NCI-H187 treated with DMSO at 0.1 percent for 48 hours (cell line): ENCODE data around the gene ERGIC1.

ENCODE experiments used
- DNase-seq: peaks from one replicate; lab custom pipeline; 2025; lab: John Stamatoyannopoulos, UW

Gene ERGIC1

DNA sequence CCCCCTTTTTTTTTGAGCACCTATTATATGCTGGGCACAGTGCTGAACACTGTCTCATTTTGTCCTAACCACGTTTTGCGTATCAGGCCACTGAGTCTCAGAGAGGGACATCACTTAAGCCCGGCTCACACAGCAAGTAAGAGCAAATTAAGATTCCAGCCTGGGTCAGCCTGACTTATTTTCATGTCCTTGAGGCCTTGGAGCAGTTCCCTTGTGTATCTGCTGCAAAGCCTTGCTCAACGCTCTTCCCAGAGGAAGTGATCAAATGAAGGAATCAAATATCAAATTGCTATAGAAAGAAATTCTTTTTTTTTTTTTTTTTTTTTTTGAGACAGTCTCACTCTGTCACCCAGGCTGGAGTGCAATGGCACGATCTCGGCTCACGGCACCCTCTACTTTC is 30.7 kb downstream of the ERGIC1 start:
- no peak for DNase-seq

DNA sequence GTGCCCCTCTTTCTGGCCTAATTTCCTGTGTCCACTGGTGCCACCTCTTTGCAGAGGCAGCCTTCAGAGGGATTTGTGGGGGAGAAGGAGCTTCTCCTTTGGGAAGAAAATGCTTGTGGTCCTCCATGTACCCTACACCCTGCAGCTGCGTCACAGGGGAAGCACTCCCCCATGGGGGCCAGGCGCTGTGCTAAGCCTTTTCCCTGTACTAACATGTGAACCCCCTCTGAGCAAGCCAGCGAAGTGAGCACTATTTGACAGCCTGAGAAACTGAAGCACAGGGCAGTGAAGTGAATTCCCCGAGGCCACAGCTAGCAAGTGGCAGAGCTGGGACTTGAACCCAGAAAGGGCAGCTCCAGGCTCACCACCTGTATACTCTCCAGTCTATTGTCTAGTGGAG is 32.3 kb downstream of the ERGIC1 start:
- DNase-seq: no peak

- no peak for DNase-seq
Measured at GRCh38 chr5:172866802-172867748, 33.0 kb downstream of the ERGIC1 start.

- DNase-seq: no peak
Measured at GRCh38 chr5:172867761-172868435, 33.8 kb downstream of the ERGIC1 start.

DNA sequence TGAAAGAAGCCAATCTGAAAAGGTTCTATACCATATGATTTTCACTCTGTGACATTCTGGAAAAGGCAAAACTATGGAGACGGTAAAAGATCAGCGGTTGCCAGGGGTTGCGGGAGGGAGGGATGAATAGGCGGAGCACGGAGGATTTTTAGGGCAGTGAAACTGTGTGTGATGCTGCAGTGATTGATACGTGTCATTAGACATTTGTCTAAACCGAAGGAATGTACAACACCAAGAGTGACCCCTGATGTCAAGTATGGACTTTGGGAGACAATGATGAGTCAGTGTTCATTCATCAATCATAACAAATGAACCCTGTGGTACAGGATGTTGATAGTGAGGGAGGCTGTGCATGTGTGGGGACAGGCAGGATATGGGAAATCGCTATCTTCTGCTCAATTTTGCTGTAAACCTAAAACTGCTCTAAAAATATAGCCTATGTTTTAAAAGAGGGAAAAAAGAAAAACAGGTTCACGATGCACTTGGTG is 34.4 kb downstream of the ERGIC1 start:
- no peak for DNase-seq

- DNase-seq: no peak
Measured at GRCh38 chr5:172868924-172869591, 35.0 kb downstream of the ERGIC1 start.

DNA sequence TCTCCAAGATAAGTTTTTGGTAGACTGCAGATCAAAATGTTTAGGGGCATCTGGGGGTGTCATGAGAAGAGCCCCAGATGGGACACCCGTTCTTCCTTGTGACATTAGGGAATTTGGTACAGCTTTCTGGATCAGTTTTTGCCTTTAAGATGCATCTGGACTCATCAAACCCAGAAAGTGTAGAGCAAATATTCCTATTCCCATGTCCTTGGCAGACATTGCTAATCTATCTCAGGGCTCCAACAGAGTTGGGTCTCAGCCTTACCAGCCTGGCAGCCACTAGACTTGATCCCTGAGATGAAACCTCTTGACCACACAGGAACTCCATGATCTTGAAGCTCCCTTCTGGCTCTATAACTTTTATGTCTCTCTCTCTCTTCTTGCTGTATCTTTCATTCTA is 35.6 kb downstream of the ERGIC1 start:
- no peak for DNase-seq

DNA sequence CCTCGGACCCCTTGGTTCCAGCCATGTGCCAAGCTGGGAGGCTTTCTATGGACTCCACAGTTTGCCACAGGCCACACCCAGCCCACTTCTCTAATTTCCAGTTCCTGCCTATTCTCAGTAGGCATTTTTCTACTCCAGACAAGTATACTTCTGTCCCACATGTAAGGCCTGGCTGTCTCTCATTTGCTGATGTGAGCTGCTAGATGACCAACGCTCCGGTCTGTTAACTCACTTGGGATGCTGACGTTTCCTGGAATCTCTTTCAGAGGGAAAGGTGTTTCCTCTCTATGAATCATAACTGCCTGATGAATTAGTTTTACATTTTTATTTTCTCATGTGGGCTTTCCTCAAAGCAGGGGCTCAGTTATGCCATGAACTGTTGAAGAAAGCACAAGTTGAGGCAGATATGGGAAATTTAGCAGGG is 36.3 kb downstream of the ERGIC1 start:
- no peak for DNase-seq

DNA sequence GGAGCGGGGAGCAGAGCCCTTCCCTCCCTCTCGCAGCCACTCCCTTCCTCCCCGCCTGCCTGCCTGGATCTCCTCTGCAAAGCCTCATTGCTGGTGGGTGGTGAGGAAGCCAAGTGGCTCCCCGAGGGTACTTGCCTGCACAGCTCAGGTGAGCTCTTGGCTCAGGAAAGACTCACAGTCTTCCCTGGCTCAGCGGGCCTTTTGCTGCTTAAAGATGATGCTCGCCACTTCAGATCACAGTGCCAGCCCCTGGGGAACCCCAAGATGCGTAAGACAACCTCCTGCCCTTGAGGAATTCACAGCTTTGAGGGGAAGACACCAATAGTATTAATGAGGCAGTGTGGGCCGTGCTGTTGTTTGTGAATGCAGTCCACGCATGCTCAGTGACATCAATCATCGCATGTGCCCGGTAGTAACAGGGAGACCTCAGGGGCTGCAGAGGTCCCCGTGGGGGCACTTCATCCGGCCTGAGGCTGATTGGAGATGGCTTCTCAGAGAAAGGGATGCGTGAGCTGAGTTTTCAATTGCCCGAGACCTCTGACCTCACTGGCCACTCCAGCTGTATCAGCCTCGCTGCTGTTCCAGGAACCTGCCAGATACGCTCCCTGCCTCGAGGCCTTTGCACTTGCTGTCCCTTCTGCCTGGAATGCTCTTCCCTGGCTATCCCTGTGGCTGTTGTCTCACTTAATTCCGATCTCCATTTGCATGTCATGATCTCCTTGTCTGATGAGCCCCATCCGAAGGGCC is 36.8 kb downstream of the ERGIC1 start:
- DNase-seq: no peak

- no peak for DNase-seq
Measured at GRCh38 chr5:172871536-172871935, 37.5 kb downstream of the ERGIC1 start.

DNA sequence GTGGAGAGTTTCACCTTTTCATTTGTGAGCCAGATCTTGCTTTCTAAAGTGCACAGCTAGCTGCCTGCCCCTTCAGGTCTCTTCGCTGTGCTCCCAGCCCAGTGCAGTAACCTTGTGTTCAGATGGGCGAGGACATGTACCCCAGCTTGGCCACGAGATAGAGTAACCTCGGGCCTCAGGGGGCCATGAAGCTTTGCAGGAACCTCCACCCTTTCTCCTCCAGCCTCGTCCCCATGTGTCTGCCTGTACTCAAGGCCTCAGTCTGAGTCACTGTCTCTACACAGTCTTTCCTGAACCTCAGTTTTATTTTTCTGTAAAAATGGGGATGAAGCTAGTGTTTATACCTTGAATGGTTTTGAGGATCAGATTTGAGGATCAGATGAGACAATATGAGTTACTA is 37.9 kb downstream of the ERGIC1 start:
- DNase-seq: no peak

GRCh38 chr5:172872997-172873491 is 39.0 kb downstream of the ERGIC1 start:
- no peak for DNase-seq

GRCh38 chr5:172873513-172873912 is 39.5 kb downstream of the ERGIC1 start:
- no peak for DNase-seq

DNA sequence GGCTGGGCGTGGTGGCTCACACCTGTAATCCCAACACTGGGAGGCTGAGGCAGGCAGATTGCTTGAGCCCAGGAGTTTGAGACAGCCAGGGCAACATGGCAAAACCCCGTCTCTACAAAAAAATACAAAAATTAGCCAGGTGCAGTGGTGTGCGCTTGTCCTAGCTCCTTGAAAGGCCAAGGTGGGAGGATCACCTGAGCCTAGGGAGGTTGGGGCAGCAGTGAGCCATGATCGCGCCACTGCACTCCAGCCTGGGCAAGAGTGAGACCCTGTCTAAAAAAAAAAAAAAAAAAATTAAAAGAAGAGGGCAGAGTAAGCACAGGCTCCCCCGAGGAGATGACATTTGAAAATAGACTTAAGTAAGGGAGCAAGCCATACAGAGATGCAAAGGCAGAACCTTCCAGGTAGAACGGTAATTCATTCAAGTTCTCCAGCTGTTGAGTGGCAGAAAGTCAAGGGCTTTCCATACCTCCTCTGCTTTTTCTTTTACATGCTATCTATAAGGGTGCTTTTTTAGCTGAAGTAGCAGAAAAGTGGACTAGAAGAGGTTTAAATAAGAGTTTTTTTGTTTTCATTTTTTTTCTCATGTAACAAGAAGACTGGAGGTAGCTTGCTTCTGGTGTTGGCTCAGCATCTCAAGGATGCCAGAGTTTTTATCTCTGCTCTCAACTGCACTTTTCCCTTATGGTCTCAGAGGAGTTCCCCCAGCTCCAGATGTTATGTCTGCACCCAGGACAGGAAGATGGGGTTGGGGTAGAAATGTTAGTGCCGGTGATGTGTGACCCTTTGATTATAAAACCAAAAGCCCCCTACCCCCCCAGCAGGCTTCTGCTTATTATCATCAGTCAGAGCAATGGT is 40.8 kb downstream of the ERGIC1 start:
- DNase-seq: no peak

DNA sequence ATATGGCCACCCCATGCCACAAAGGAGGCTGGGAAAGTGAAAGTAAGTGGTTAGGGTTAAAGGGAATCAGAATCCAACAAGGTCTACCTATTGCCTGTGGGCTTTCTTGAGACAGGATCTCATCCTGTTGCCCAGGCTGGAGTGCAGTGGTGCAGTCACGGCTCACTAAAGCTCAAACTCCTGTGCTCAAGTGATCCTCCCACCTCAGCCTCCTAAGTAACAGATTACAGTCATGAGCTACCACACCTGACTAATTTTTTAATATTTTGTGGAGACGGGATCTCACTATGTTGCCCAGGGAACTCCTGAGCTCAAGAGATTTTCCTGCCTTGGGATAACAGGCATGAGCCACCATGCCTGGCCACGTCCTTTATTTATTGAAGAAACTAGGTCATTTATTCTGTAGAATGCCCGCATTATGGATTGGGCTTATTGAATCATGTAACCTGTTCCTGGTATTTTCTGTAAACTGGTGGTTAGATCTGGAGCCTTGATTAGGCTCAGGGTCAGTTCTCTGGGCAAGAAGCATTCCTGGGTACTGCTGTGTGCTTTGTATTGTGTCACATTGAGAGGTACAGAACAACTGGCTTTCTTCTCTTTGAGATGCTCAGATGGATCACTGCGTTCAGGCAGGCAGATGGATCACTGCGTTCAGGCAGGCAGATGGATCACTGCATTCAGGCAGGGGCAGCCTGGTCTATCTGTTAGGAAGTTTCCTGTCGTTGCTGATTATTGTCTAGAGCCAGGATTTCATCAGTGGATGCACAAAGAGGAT is 41.6 kb downstream of the ERGIC1 start:
- DNase-seq: no peak

DNA sequence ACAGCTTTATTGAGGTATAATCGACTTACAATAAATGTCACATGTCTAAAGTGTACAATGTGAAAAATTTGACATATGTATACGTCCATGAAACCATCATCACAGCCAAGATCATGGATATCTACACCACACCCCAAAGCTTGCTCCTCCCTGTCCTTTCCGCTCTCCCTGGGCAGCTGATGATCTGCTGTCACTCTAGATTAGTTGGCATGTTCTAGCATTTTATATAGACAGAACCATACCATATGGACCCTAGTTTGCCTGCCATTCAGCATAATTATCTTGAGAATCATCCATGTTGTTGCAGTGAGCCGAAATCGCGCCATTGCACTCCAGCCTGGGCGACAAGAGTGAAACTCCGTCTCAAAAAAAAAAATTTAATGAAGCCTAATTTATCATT is 42.5 kb downstream of the ERGIC1 start:
- DNase-seq: no peak

DNA sequence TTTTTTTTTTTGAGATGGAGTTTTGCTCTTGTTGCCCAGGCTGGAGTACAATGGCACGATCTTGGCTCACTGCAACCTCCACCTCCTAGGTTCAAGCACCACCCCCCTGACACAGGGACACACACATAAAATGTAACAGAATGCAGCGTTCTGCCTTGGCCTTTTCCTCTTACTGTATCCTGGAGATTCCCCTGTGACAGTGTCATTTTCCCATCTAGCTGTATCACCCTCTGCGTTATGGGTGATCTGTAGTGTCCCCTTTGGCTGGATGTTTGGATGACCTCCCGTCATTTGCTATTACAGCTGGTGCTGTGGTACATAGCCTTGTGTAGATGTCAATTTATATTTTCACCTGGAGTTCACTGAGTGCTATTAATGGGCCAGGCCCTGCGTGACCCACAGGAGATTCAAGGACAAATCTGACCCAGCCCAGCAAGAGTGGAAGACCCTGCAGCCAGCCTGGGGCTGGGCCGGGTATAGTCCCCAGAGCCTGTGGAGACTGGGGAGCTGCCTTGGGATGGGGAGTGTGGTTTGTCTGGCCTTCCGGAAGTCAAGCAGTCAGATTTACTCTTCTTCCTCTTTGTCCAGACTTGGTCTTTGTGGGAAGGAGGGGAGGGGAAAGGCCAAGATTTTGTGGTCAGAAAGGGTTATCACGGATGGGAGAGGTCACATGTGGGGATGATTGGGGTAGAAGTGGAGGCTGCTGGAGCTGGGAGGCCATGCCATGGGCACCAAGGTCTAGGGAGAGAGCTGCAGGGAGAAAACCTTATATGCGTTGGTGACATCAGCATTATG is 43.6 kb downstream of the ERGIC1 start:
- DNase-seq: no peak

DNA sequence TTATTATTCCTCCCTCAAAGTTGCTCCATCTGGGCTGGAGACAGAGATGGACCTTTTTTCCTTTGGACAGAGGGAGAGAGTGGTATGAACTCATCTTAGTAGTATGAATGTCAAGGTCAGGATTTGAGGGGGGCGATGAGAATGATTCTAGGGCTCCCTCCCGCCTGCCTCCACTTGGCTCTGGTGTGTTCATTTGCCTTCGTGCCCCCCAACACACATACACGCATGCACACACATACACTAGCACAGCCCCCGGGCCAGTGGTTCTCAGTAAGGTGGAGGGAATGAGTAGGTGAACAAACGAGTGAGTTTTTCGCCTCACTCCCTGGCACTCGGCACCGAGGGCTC is 44.5 kb downstream of the ERGIC1 start:
- DNase-seq: no peak
